ENCODE results near the gene KCNMB2.
"Not testable (repeated sequence)": the region's sequence is repeated elsewhere in the genome, so short reads cannot be mapped to it uniquely, and the experiment has no call there.

The KCNMB2 gene

DNA sequence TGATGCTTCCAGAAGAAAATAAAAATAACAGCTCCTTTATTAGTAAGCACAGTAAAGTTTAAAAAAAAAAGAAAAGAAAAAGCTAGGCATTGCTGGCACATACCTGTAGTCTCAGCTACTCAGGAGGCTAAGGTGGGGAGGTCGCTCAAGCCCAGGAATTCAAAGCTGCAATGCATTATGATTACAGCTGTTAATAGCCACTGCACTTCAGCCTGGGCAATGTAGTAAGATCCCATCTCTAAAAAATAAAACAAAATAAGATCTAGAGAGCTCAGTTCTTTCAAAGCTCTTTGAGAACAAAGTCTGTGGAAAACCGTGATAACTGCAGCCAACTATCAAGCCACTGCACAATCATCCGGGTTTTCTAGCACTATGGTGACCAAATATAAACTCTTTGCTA lies 323.1 kb downstream of the KCNMB2 start:
- H3K4me3 ChIP-seq = no peak overlapping the region
- no peak for TF ChIP-seq FOXP2 (optimal IDR thresholded peaks at IDR 0.05; ENCODE audit: control extremely low read depth, extremely low read length, insufficient read depth)
- no peak for TF ChIP-seq POLR2AphosphoS5 (IDR thresholded peaks at IDR 0.05; ENCODE audit: borderline replicate concordance, low read depth, low read length)
- TF ChIP-seq EZH2 (IDR thresholded peaks at IDR 0.05) = no peak
- no peak for DNase-seq (ENCODE audit: low read depth, low spot score)
- H3K9ac ChIP-seq (ENCODE audit: insufficient read length) = no peak overlapping the region
- H3K9me3 ChIP-seq (ENCODE audit: low read depth, low read length) = no peaks in the 10 kb centered on the region
- no peak overlapping the region for H3K27ac ChIP-seq
- H3K36me3 ChIP-seq (ENCODE audit: insufficient read depth, low read length) = no peaks in the 10 kb centered on the region

DNA sequence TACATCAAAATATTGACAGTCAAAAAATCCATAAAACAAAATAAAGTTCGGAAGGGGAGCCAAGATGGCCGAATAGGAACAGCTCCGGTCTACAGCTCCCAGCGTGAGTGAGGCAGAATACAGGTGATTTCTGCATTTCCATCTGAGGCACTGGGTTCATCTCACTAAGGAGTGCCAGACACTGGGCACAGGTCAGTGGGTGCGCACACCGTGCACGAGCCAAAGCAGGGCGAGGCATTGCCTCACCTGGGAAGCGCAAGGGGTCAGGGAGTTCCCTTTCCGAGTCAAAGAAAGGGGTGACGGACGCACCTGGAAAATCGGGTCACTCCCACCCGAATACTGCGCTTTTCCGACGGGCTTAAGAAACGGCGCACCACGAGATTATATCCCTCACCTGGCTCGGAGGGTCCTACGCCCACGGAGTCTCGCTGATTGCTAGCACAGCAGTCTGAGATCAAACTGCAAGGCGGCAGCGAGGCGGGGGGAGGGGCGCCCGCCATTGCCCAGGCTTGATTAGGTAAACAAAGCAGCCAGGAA lies 323.7 kb downstream of the KCNMB2 start:
- H3K9me3 ChIP-seq (ENCODE audit: low read depth, low read length); H3K36me3 ChIP-seq (ENCODE audit: insufficient read depth, low read length); H3K9ac ChIP-seq (ENCODE audit: insufficient read length); H3K4me3 ChIP-seq; H3K27ac ChIP-seq; DNase-seq (ENCODE audit: low read depth, low spot score): not testable (repeated sequence)

GRCh38 chr3:178868681-178869080 lies 332.4 kb downstream of the KCNMB2 start:
- TF ChIP-seq POLR2AphosphoS5 (IDR thresholded peaks at IDR 0.05; ENCODE audit: borderline replicate concordance, low read depth, low read length) (no peak), EZH2 (IDR thresholded peaks at IDR 0.05) (no peak), FOXP2 (optimal IDR thresholded peaks at IDR 0.05; ENCODE audit: control extremely low read depth, extremely low read length, insufficient read depth) (no peak)
- Histone ChIP-seq H3K36me3 (ENCODE audit: insufficient read depth, low read length) (no peaks in the 10 kb centered on the region), H3K9me3 (ENCODE audit: low read depth, low read length) (no peaks in the 10 kb centered on the region), H3K9ac (ENCODE audit: insufficient read length) (no peak overlapping the region), H3K27ac (no peak overlapping the region), H3K4me3 (no peak overlapping the region)
- no peak for DNase-seq (ENCODE audit: low read depth, low spot score)

GRCh38 chr3:178870085-178870484 lies 333.8 kb downstream of the KCNMB2 start:
- no peaks in the 10 kb centered on the region for H3K9me3 ChIP-seq (ENCODE audit: low read depth, low read length)
- no peaks in the 10 kb centered on the region for H3K36me3 ChIP-seq (ENCODE audit: insufficient read depth, low read length)
- no peak for TF ChIP-seq EZH2 (IDR thresholded peaks at IDR 0.05)
- TF ChIP-seq FOXP2 (optimal IDR thresholded peaks at IDR 0.05; ENCODE audit: control extremely low read depth, extremely low read length, insufficient read depth) = no peak
- TF ChIP-seq POLR2AphosphoS5 (IDR thresholded peaks at IDR 0.05; ENCODE audit: borderline replicate concordance, low read depth, low read length) = no peak
- no peak overlapping the region for H3K27ac ChIP-seq
- DNase-seq (ENCODE audit: low read depth, low spot score) = no peak
- no peak overlapping the region for H3K4me3 ChIP-seq
- H3K9ac ChIP-seq (ENCODE audit: insufficient read length) = no peak overlapping the region

DNA sequence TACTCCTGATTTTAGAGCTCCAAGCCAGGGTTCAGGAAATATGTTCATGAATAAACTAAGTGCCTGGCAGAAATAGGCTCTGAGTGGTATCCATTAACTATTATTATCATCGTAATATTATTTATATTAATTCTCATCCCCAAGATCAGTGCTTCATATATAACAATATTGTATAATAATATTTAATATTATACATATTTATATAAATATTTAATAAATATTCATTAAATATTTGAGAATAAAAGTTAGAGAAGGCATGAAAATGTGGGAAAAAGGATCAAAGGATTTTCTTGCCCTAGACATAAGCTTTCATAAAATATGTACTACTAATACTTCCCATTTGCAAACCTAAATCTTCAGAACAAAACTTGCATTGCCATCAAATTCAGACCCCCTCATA lies 338.9 kb downstream of the KCNMB2 start:
- no peak for TF ChIP-seq FOXP2 (optimal IDR thresholded peaks at IDR 0.05; ENCODE audit: control extremely low read depth, extremely low read length, insufficient read depth)
- TF ChIP-seq EZH2 (IDR thresholded peaks at IDR 0.05) = no peak
- TF ChIP-seq POLR2AphosphoS5 (IDR thresholded peaks at IDR 0.05; ENCODE audit: borderline replicate concordance, low read depth, low read length) = no peak
- H3K36me3 ChIP-seq (ENCODE audit: insufficient read depth, low read length) = no peaks in the 10 kb centered on the region
- no peak overlapping the region for H3K27ac ChIP-seq
- no peak overlapping the region for H3K4me3 ChIP-seq
- H3K9me3 ChIP-seq (ENCODE audit: low read depth, low read length) = no peaks in the 10 kb centered on the region
- no peak for DNase-seq (ENCODE audit: low read depth, low spot score)
- H3K9ac ChIP-seq (ENCODE audit: insufficient read length) = no peak overlapping the region

DNA sequence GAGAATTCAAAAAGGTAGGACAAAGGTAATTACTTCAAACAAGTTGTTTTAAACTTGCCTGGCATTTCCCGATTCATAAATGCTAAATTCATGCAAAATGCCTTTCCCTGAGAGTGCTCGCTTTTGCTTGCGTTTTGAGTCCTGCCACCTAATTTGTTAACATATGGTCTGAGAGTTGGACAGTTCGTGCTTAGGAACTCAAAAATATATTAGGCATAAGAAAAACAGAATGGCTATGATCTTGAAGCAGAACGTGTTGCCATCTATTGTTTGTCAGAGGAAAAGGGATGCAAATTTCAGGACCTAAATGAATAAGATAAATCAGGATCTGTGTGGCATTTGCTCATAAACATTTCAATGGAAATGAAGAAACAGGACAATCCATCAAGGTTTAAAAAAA lies 339.6 kb downstream of the KCNMB2 start:
- no peak for DNase-seq (ENCODE audit: low read depth, low spot score)
- Histone ChIP-seq H3K9me3 (ENCODE audit: low read depth, low read length) (no peaks in the 10 kb centered on the region), H3K9ac (ENCODE audit: insufficient read length) (no peak overlapping the region), H3K4me3 (no peak overlapping the region), H3K36me3 (ENCODE audit: insufficient read depth, low read length) (no peaks in the 10 kb centered on the region), H3K27ac (no peak overlapping the region)
- no peak for TF ChIP-seq POLR2AphosphoS5 (IDR thresholded peaks at IDR 0.05; ENCODE audit: borderline replicate concordance, low read depth, low read length)
- no peak for TF ChIP-seq FOXP2 (optimal IDR thresholded peaks at IDR 0.05; ENCODE audit: control extremely low read depth, extremely low read length, insufficient read depth)
- no peak for TF ChIP-seq EZH2 (IDR thresholded peaks at IDR 0.05)

- H3K27ac ChIP-seq = no peak overlapping the region
Observed at GRCh38 chr3:178880274-178880673, 344.0 kb downstream of the KCNMB2 start.

More at GRCh38 chr3:178880274-178880673, 344.0 kb downstream of the KCNMB2 start:
- Histone ChIP-seq H3K4me3 (no peak overlapping the region), H3K9ac (ENCODE audit: insufficient read length) (no peak overlapping the region), H3K36me3 (ENCODE audit: insufficient read depth, low read length) (no peaks in the 10 kb centered on the region), H3K9me3 (ENCODE audit: low read depth, low read length) (no peaks in the 10 kb centered on the region)
- TF ChIP-seq EZH2 (IDR thresholded peaks at IDR 0.05) = no peak
- TF ChIP-seq FOXP2 (optimal IDR thresholded peaks at IDR 0.05; ENCODE audit: control extremely low read depth, extremely low read length, insufficient read depth) = no peak
- TF ChIP-seq POLR2AphosphoS5 (IDR thresholded peaks at IDR 0.05; ENCODE audit: borderline replicate concordance, low read depth, low read length) = no peak
- no peak for DNase-seq (ENCODE audit: low read depth, low spot score)

All from SK-N-MC (cell line).